CD14-positive monocyte (primary cell): ENCODE results near the gene POC1A. TPM values are rescaled to one million over a fixed set of nuclear protein-coding genes. Genes with fewer than 3 reads are reported as not detected.

Experiments
- DNase-seq, 3 donors: peaks; one replicate each; pipeline ENCODE4 v3.0.0-alpha.2; 2011 to 2022
- H2AFZ ChIP-seq: 2 replicates; pipeline ENCODE4 v1.6.0; 2012; ENCODE audit warnings: mild to moderate bottlenecking, low read depth, low read length, inconsistent platforms; ENCODE audit not compliant: insufficient read depth, poor library complexity, severe bottlenecking
- H3K27ac ChIP-seq, 2 donors: 1 replicate in 1 of 2; 2 replicates in 1 of 2; pipeline ENCODE4 v1.5.1; 2012 to 2013; ENCODE audit warnings: low read length in 2 of 2, control low read depth in 1 of 2, inconsistent platforms in 1 of 2, low read depth in 1 of 2, mild to moderate bottlenecking in 1 of 2
- H3K27me3 ChIP-seq, 2 donors: one replicate each; pipeline versions ENCODE4 v1.6.0 to v1.6.1; 2011 to 2013; ENCODE audit warnings: low read length in 2 of 2; ENCODE audit not compliant: control insufficient read depth in 2 of 2, insufficient read depth in 2 of 2
- H3K36me3 ChIP-seq, 2 donors: replicated peaks in 1 of 2; 1 replicate in 1 of 2; 2 replicates in 1 of 2; pipeline versions ENCODE4 v1.5.1 to v1.6.1; 2012 to 2013; ENCODE audit warnings: low read length in 2 of 2, control low read depth in 1 of 2, inconsistent platforms in 1 of 2, mild to moderate bottlenecking in 1 of 2; ENCODE audit not compliant: insufficient read depth in 2 of 2, control insufficient read depth in 1 of 2
- H3K4me1 ChIP-seq, 2 donors: 1 replicate in 1 of 2; 2 replicates in 1 of 2; pipeline versions ENCODE4 v1.5.1 to v1.6.1; 2012 to 2013; ENCODE audit warnings: low read length in 2 of 2, control low read depth in 1 of 2, inconsistent platforms in 1 of 2, mild to moderate bottlenecking in 1 of 2, moderate library complexity in 1 of 2; ENCODE audit not compliant: insufficient read depth in 2 of 2, control insufficient read depth in 1 of 2
- H3K4me2 ChIP-seq: replicated peaks from 2 replicates; pipeline ENCODE3; 2012; ENCODE audit warnings: low read length, moderate library complexity, mild to moderate bottlenecking; ENCODE audit not compliant: poor library complexity, severe bottlenecking; ENCODE audit errors: extremely low read depth
- H3K4me3 ChIP-seq, 3 experiments: fragments of 200-600 bp in 1 of 3; sonication (generic) in 1 of 3; replicated peaks in 1 of 3; 1 replicate in 2 of 3; 2 replicates in 1 of 3; pipeline ENCODE4 v1.5.1; 2011 to 2013; ENCODE audit warnings: low read length in 3 of 3, mild to moderate bottlenecking in 3 of 3, control low read depth in 2 of 3, low read depth in 2 of 3, inconsistent platforms in 1 of 3, moderate library complexity in 1 of 3
- H3K79me2 ChIP-seq: 2 replicates; pipeline ENCODE4 v1.6.0; 2012; ENCODE audit warnings: mild to moderate bottlenecking, control low read depth, inconsistent platforms, low read length, moderate library complexity; ENCODE audit not compliant: insufficient read depth
- H3K9ac ChIP-seq: 2 replicates; pipeline ENCODE4 v1.6.0; 2017; ENCODE audit warnings: low read length, mild to moderate bottlenecking; ENCODE audit not compliant: insufficient read depth, poor library complexity, severe bottlenecking
- H3K9me3 ChIP-seq, 2 donors: replicated peaks in 1 of 2; 1 replicate in 1 of 2; 2 replicates in 1 of 2; pipeline versions ENCODE4 v1.5.1 to v1.6.1; 2012 to 2013; ENCODE audit warnings: low read length in 2 of 2, control low read depth in 1 of 2; ENCODE audit not compliant: control insufficient read depth in 1 of 2, insufficient read depth in 1 of 2
- H4K20me1 ChIP-seq: 2 replicates; pipeline ENCODE4 v1.6.0; 2012; ENCODE audit warnings: mild to moderate bottlenecking, low read length, control low read depth, moderate library complexity; ENCODE audit not compliant: insufficient read depth
- H3K27ac Mint-ChIP-seq, 7 donors: one replicate each; pipeline ENCODE4 v1.8.0; 2020; ENCODE audit warnings: mild to moderate bottlenecking in 7 of 7, mixed read lengths in 7 of 7, moderate library complexity in 6 of 7, inconsistent platforms in 2 of 7
- H3K27me3 Mint-ChIP-seq, 3 donors: one replicate each; pipeline ENCODE4 v1.8.0; 2021 to 2022; ENCODE audit warnings: low read depth in 3 of 3, mild to moderate bottlenecking in 3 of 3, mixed read lengths in 3 of 3, moderate library complexity in 3 of 3, inconsistent platforms in 1 of 3
- H3K36me3 Mint-ChIP-seq, 2 donors: one replicate each; pipeline ENCODE4 v1.8.0; 2020; ENCODE audit warnings: mixed read lengths in 2 of 2, inconsistent platforms in 1 of 2, mild to moderate bottlenecking in 1 of 2
- H3K4me1 Mint-ChIP-seq: one replicate; pipeline ENCODE4 v1.8.0; 2020; ENCODE audit warnings: mild to moderate bottlenecking, mixed read lengths
- H3K4me3 Mint-ChIP-seq, 2 donors: one replicate each; pipeline ENCODE4 v1.8.0; 2020; ENCODE audit warnings: mild to moderate bottlenecking in 2 of 2, mixed read lengths in 2 of 2, moderate library complexity in 1 of 2
- H3K9me3 Mint-ChIP-seq, 7 donors: one replicate each; pipeline ENCODE4 v1.8.0; 2020 to 2022; ENCODE audit warnings: mixed read lengths in 7 of 7, mild to moderate bottlenecking in 6 of 7, moderate library complexity in 6 of 7, inconsistent platforms in 2 of 7
- CTCF ChIP-seq: fragments of 200-600 bp; IDR thresholded peaks from one replicate; pipeline ENCODE4 v1.8.0; 2022; ENCODE audit warnings: antibody characterized with exemption, mild to moderate bottlenecking
- WGBS: methylation state at CpG from one replicate; pipeline ENCODE4 v1.1.5; 2013; ENCODE audit warnings: missing lambda C conversion rate; ENCODE audit not compliant: insufficient coverage; 5-methylcytosine and 5-hydroxymethylcytosine counted together
- intact Hi-C, 2 donors: fragments of 100-400 bp; cut with micrococcal nuclease; formaldehyde crosslinking; loops; one replicate each; pipeline versions ENCODE4 v1.15.0 to v1.15.1; 2023
- polyA plus RNA-seq, 3 donors: library from polyadenylated mRNA; depleted of rRNA in 1 of 3; unstranded in 2 of 3; stranded (reverse) in 1 of 3; fragments of 300-500 nt in 2 of 3; fragments of >200 nt in 1 of 3; fragmentation: Illumina TruSeq in 2 of 3; gene quantifications; 1 replicate in 2 of 3; 2 replicates in 1 of 3; pipeline ENCODE4 v1.2.3, GENCODE V29; 2012 to 2021

POC1A gene
- polyA plus RNA-seq, 3 donors, result 1.2 to 2.0 (median 1.5) TPM

- Histone ChIP-seq H3K27me3 (no peaks in the 10 kb centered on the region), H3K9ac (no peak overlapping the region), H3K79me2 (no peaks in the 10 kb centered on the region), H2AFZ (no peak overlapping the region), H3K9me3 (no peaks in the 10 kb centered on the region), H4K20me1 (no peaks in the 10 kb centered on the region), H3K36me3 (peaks cover 11 to 20% of the 10 kb centered on the region in 2 donors), H3K27ac (peak overlapping the region in 1 of 2 donors; percentile 35), H3K4me3 (no peak overlapping the region), H3K4me1 (peaks cover 40 to 50% of the 10 kb centered on the region in 2 donors), H3K4me2 (no peak overlapping the region)
- intact Hi-C loops, result no loop called here
- DNase-seq, result no peak
- WGBS, result 93% methylated on average over 4 of the region's 5 CpGs
- TF ChIP-seq CTCF, result no peak
- Mint-ChIP-seq H3K27ac (peak overlapping the region in 2 of 7 donors; percentile 60 to 68), H3K4me3 (no peak overlapping the region), H3K36me3 (peaks cover 26 to 46% of the 10 kb centered on the region in 2 donors), H3K27me3 (peaks cover 0 to 3% (median 0%) of the 10 kb centered on the region in 3 donors), H3K4me1 (peaks cover 46% of the 10 kb centered on the region), H3K9me3 (no peaks in the 10 kb centered on the region)
These were observed 62.5 kb downstream of the POC1A start for GRCh38 chr3:52091586-52092270.

- 94% methylated on average over 5 of the region's 8 CpGs for WGBS
- no peak for DNase-seq
- Mint-ChIP-seq H3K36me3 (peaks cover 25 to 41% of the 10 kb centered on the region in 2 donors), H3K27me3 (peaks cover 0 to 3% (median 0%) of the 10 kb centered on the region in 3 donors), H3K27ac (peak overlapping the region in 3 of 7 donors; percentile 30 to 71 (median 46)), H3K9me3 (no peaks in the 10 kb centered on the region), H3K4me1 (peaks cover 53% of the 10 kb centered on the region), H3K4me3 (no peak overlapping the region)
- H3K36me3 ChIP-seq, result peaks cover 5 to 13% of the 10 kb centered on the region in 2 donors
- intact Hi-C loops, result no loop called here
- H2AFZ ChIP-seq, result no peak overlapping the region
- H3K27ac ChIP-seq, result peak overlapping the region in 1 of 2 donors; percentile 84
- no peaks in the 10 kb centered on the region for H3K9me3 ChIP-seq
- H4K20me1 ChIP-seq, result no peaks in the 10 kb centered on the region
- no peak overlapping the region for H3K9ac ChIP-seq
- no peak overlapping the region for H3K4me2 ChIP-seq
- H3K4me3 ChIP-seq, result no peak overlapping the region
- no peaks in the 10 kb centered on the region for H3K79me2 ChIP-seq
- no peaks in the 10 kb centered on the region for H3K27me3 ChIP-seq
- TF ChIP-seq CTCF, result no peak
- peaks cover 45 to 57% of the 10 kb centered on the region in 2 donors for H3K4me1 ChIP-seq
These were observed 63.2 kb downstream of the POC1A start for GRCh38 chr3:52090933-52091468.
